Measurements from ENCODE around the gene MN1.

DNA sequence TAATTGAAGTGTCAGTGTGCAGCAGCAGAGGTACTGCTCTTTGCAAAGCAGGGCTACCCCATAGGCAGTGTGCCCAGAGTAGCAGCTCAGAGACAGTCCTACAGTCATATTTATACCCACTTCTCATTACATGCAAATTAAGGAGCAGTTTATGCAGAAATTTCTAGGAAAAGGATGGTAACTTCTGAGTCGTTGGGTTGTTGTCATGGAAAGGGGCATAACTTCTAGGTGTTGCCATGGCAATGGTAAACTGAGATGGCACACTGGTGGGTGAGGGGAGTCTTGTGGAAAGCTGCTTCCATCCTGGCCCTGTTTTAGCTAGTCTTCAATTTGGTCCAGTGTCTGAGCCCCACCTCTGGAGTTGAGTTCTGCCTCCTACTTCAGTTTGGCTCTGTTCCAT is 77.4 kb downstream of the MN1 start:
- TF ChIP-seq POLR2A (IDR thresholded peaks at IDR 0.05; ENCODE audit: extremely low read depth, insufficient read length) (no peak), MYC (IDR thresholded peaks at IDR 0.05; ENCODE audit: low read depth, low read length) (no peak)
- TF ChIP-seq, protein P1, sequence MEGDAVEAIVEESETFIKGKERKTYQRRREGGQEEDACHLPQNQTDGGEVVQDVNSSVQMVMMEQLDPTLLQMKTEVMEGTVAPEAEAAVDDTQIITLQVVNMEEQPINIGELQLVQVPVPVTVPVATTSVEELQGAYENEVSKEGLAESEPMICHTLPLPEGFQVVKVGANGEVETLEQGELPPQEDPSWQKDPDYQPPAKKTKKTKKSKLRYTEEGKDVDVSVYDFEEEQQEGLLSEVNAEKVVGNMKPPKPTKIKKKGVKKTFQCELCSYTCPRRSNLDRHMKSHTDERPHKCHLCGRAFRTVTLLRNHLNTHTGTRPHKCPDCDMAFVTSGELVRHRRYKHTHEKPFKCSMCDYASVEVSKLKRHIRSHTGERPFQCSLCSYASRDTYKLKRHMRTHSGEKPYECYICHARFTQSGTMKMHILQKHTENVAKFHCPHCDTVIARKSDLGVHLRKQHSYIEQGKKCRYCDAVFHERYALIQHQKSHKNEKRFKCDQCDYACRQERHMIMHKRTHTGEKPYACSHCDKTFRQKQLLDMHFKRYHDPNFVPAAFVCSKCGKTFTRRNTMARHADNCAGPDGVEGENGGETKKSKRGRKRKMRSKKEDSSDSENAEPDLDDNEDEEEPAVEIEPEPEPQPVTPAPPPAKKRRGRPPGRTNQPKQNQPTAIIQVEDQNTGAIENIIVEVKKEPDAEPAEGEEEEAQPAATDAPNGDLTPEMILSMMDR (IDR thresholded peaks at IDR 0.05; ENCODE audit: low read depth, low read length): no peak
- TF ChIP-seq, protein P2, sequence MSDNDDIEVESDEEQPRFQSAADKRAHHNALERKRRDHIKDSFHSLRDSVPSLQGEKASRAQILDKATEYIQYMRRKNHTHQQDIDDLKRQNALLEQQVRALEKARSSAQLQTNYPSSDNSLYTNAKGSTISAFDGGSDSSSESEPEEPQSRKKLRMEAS (IDR thresholded peaks at IDR 0.05; ENCODE audit: low read depth, low read length): no peak

All from NB4 (cell line).